Breast epithelium (tissue), 3 donors: Measurements from ENCODE around the gene NUDCD2.

Experiments
- CTCF ChIP-seq, 3 donors: fragments of 450-650 bp; IDR thresholded peaks; one replicate each; pipeline ENCODE4 v1.5.1; 2016 to 2017; ENCODE audit warnings: antibody characterized with exemption in 3 of 3, mild to moderate bottlenecking in 3 of 3, moderate library complexity in 3 of 3
- POLR2A ChIP-seq: fragments of 450-650 bp; IDR thresholded peaks from one replicate; pipeline ENCODE4 v1.6.1; 2016; ENCODE audit warnings: antibody characterized with exemption, mild to moderate bottlenecking, moderate library complexity

DNA sequence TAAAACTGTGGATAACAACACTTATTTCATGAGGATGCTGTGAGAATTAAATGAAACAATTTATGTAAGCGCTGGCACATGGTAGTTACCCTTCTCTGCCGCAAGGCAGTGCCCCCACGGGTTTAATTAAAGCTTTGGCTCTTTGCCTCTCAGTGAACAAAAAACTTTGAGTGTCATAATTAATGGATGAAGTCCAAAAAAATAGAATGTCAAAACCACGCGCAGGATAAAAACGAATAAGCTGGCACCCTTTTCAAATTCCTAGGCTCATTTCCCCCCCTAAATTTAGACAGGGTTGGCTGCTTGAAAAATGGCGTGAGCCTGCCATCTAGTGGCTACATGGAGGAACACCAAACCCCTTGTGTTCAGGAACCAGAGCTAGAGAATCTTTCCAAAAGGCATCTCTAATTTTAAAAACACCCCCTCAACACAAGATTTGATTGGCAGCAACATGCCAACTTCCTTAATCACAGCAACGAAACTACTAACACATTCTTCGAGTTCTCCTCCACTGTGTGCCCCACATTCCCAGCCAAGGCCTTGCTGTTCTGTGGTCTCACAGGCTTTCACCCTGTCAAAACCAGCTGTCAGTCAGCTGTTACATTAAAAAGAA, 51.5 kb downstream of the NUDCD2 start:
- TF ChIP-seq CTCF (IDR thresholded peaks at IDR 0.05) (peak; percentile 83 to 91 (median 90)), POLR2A (no peak)
